HepG2 (cell line): ENCODE results near the gene ADAM15. TPM values are rescaled to one million over a fixed set of nuclear protein-coding genes. Genes with fewer than 3 reads are reported as not detected.

Source experiments
- ATAC-seq: fragments of 200-7000 bp; cut with Tn5 transposase; 3 replicates; pipeline ENCODE4 v1.9.1; 2020; ENCODE audit warnings: mild to moderate bottlenecking, moderate library complexity
- BruUV-seq: library from RNA; stranded (reverse); fragments of 400-500 nt; replicated peaks from 2 replicates; lab custom pipeline; 2021; lab: Mats Ljungman, UMichigan
- CTCF ChIA-PET: fragments of 300-600 bp; formaldehyde crosslinking; extraction: SDS; loops from one replicate; lab custom pipeline; 2021; ENCODE audit warnings: low total read pairs, inconsistent platforms, low intra/inter-chr PET ratio; lab: Yijun Ruan, JAX
- POLR2A ChIA-PET: fragments of 350-600 bp; sonication (Branson Sonifier 250); formaldehyde crosslinking; loops from one replicate; lab custom pipeline; 2020; ENCODE audit warnings: antibody characterized with exemption, inconsistent platforms; lab: Yijun Ruan, JAX
- DNase-seq: peaks from one replicate; pipeline ENCODE4 v3.0.0-alpha.2; 2015; ENCODE audit warnings: low spot score
- FAIRE-seq: peaks from 3 replicates; lab custom pipeline; 2011; peaks lifted over from hg19 to GRCh38; lab: Jason Lieb, UNC
- H2AFZ ChIP-seq: one replicate; pipeline ENCODE4 v1.6.1; 2011; ENCODE audit warnings: low read length, inconsistent platforms
- H3K27ac ChIP-seq: fragments of 300-600 bp; 3 replicates; pipeline ENCODE4 v1.8.0; 2011; ENCODE audit warnings: mixed run types, mild to moderate bottlenecking, mixed read lengths, low read length, inconsistent platforms; ENCODE audit not compliant: insufficient read depth; ENCODE audit errors: extremely low read length
- H3K27me3 ChIP-seq, 2 experiments: fragments of 200-600 bp in 1 of 2; 2 replicates in 1 of 2; 3 replicates in 1 of 2; pipeline versions ENCODE4 v1.6.0 to v1.8.0; 2011; ENCODE audit warnings: low read length in 2 of 2, mild to moderate bottlenecking in 2 of 2, moderate library complexity in 2 of 2, inconsistent platforms in 1 of 2; ENCODE audit not compliant: insufficient read depth in 2 of 2, control insufficient read depth in 1 of 2
- H3K36me3 ChIP-seq, 2 experiments: fragments of 200-600 bp in 1 of 2; replicated peaks in 1 of 2; 2 replicates in 1 of 2; 3 replicates in 1 of 2; pipeline versions ENCODE4 v1.5.1 to v1.8.0; 2011; ENCODE audit warnings: low read length in 2 of 2, inconsistent platforms in 1 of 2; ENCODE audit not compliant: insufficient read depth in 2 of 2, control insufficient read depth in 1 of 2
- H3K4me1 ChIP-seq: 2 replicates; pipeline ENCODE4 v1.5.1; 2012; ENCODE audit warnings: low read length, inconsistent platforms; ENCODE audit not compliant: insufficient read depth
- H3K4me2 ChIP-seq: 2 replicates; pipeline ENCODE4 v1.6.0; 2011; ENCODE audit warnings: low read depth, low read length, inconsistent platforms
- H3K4me3 ChIP-seq, 3 experiments: fragments of 200-600 bp in 1 of 3; sonication (generic), shearing (Covaris generic) in 1 of 3; replicated peaks in 1 of 3; 2 replicates each; pipeline ENCODE4 v1.5.1; 2011 to 2016; ENCODE audit warnings: low read length in 3 of 3, inconsistent platforms in 2 of 3, low read depth in 2 of 3, mild to moderate bottlenecking in 2 of 3, control low read depth in 1 of 3, mixed read lengths in 1 of 3; ENCODE audit not compliant: insufficient read depth in 1 of 3
- H3K79me2 ChIP-seq: one replicate; pipeline ENCODE4 v1.6.1; 2011; ENCODE audit warnings: low read length, inconsistent platforms; ENCODE audit not compliant: insufficient read depth
- H3K9ac ChIP-seq: 2 replicates; pipeline ENCODE4 v1.6.0; 2011; ENCODE audit warnings: mild to moderate bottlenecking, low read depth, low read length, inconsistent platforms; ENCODE audit not compliant: insufficient read depth
- H3K9me3 ChIP-seq: 2 replicates; pipeline ENCODE4 v1.5.1; 2012; ENCODE audit warnings: mild to moderate bottlenecking, low read length
- H4K20me1 ChIP-seq: 2 replicates; pipeline ENCODE4 v1.6.0; 2011; ENCODE audit warnings: inconsistent platforms, mild to moderate bottlenecking, low read length, moderate library complexity; ENCODE audit not compliant: insufficient read depth
- ARNTL ChIP-seq: sonication (generic); formaldehyde crosslinking; IDR thresholded peaks from 2 replicates; pipeline ENCODE4 v1.4.0; 2020; ENCODE audit warnings: mild to moderate bottlenecking, missing genetic modification reagents
- ISX ChIP-seq: sonication (generic); formaldehyde crosslinking; conservative IDR thresholded peaks from 2 replicates; pipeline ENCODE4 v1.5.0; 2020; ENCODE audit warnings: missing genetic modification reagents
- MIER3 ChIP-seq: IDR thresholded peaks from 2 replicates; pipeline ENCODE4 v1.6.1; 2016; ENCODE audit warnings: missing compliant biosample characterization, borderline replicate concordance
- NBN ChIP-seq: fragments of 450-650 bp; conservative IDR thresholded peaks from 2 replicates; pipeline ENCODE4 v1.6.1; 2017
- SRF ChIP-seq: IDR thresholded peaks from 2 replicates; pipeline ENCODE4 v1.6.1; 2011; ENCODE audit warnings: mild to moderate bottlenecking, low read depth, low read length, moderate library complexity
- TCF12 ChIP-seq, 2 experiments: fragments of 450-650 bp in 1 of 2; sonication (generic) in 1 of 2; formaldehyde crosslinking in 1 of 2; IDR thresholded peaks; 2 replicates each; pipeline versions ENCODE4 v1.6.1 to v1.8.0; 2017 to 2022; ENCODE audit warnings: antibody characterized with exemption in 1 of 2, mild to moderate bottlenecking in 1 of 2, missing genetic modification reagents in 1 of 2, moderate library complexity in 1 of 2
- ZHX2 ChIP-seq, 2 experiments: sonication (generic) in 1 of 2; formaldehyde crosslinking in 1 of 2; IDR thresholded peaks; 2 replicates each; pipeline versions ENCODE4 v1.6.1 to v1.9.0; 2014 to 2022; ENCODE audit warnings: antibody characterized with exemption in 1 of 2, borderline replicate concordance in 1 of 2, inconsistent platforms in 1 of 2, low read depth in 1 of 2, missing genetic modification reagents in 1 of 2
- ZNF773 ChIP-seq: sonication (generic); formaldehyde crosslinking; IDR thresholded peaks from 2 replicates; pipeline ENCODE4 v1.4.0; 2020; ENCODE audit warnings: missing genetic modification reagents, borderline replicate concordance
- WGBS: methylation state at CpG from one replicate; pipeline ENCODE4 v1.1.6; 2017; ENCODE audit warnings: low lambda C conversion rate; 5-methylcytosine and 5-hydroxymethylcytosine counted together
- in situ Hi-C: cut with HindIII; loops from 2 replicates; pipeline ENCODE4 v1.10.0; 2017; ENCODE audit warnings: low pct_unique_long_range_greater_than_20kb; ENCODE audit not compliant: extremely low pct_ligation_motif_present
- intact Hi-C: fragments of 100-400 bp; cut with micrococcal nuclease; formaldehyde crosslinking; loops from one replicate; pipeline ENCODE4 v1.10.0; 2022; ENCODE audit not compliant: unreplicated experiment
- polyA plus RNA-seq, 8 experiments: library from polyadenylated mRNA; depleted of rRNA in 3 of 8; stranded (reverse) in 7 of 8; unstranded in 1 of 8; fragments of >200 nt; fragmentation: Illumina TruSeq in 4 of 8; extraction: Trizol in 4 of 8; gene quantifications; 2 replicates each; pipeline versions ENCODE4 v1.2.1 to v1.2.3, GENCODE V29; 2011 to 2016; ENCODE audit warnings: low read depth in 4 of 8, missing spikeins in 1 of 8, mixed read lengths in 1 of 8; ENCODE audit not compliant: insufficient read depth in 1 of 8
- total RNA-seq, 5 experiments: library from RNA; depleted of rRNA; stranded (reverse); fragments of >200 nt; fragmentation: Illumina TruSeq; extraction: Trizol; gene quantifications; 2 replicates each; pipeline ENCODE4 v1.2.3, GENCODE V29; 2016; ENCODE audit warnings: low read depth in 1 of 5

The ADAM15 gene
- total and polyA plus RNA-seq, 2 of the 13 experiments (the other 11 are each of a cell fraction or from before 2014, with no cell fraction given), result 17.9 to 25.6 TPM

GRCh38 chr1:155037851-155038441, 13.2 kb upstream of the ADAM15 start (continued):
- no peak for TF ChIP-seq ZNF773

- no TSS peak for BruUV-seq
- Histone ChIP-seq H3K4me2 (no peak overlapping the region), H2AFZ (no peak overlapping the region), H3K4me1 (peaks cover 35% of the 10 kb centered on the region), H3K9me3 (no peaks in the 10 kb centered on the region), H3K27me3 (peaks cover 12 to 51% of the 10 kb centered on the region in 2 experiments), H3K36me3 (no peaks in the 10 kb centered on the region), H3K4me3 (no peak overlapping the region), H4K20me1 (no peaks in the 10 kb centered on the region), H3K79me2 (no peaks in the 10 kb centered on the region), H3K9ac (no peak overlapping the region), H3K27ac (no peak overlapping the region)
- in situ Hi-C loops, result no loop called here
- WGBS, result 12% methylated on average over 8 of the region's 8 CpGs
- DNase-seq (no peak), ATAC-seq (no peak), FAIRE-seq (no peak)
- intact Hi-C loops, result no loop called here
- ChIA-PET POLR2A (interaction anchor here (0.9 kb wide), 1 partner anchor 10 kb away, joined by 3 read pairs; no protein-coding TSS in a partner anchor), CTCF (no interaction called here)
- TF ChIP-seq ISX (CRISPR knock-in tag), result no peak
- TF ChIP-seq NBN, result no peak
- no peak for TF ChIP-seq ZHX2 (IDR thresholded peaks at IDR 0.05; ENCODE audit: low read depth)
- TF ChIP-seq ZHX2 (CRISPR knock-in tag; IDR thresholded peaks at IDR 0.05; ENCODE audit: borderline replicate concordance), result no peak
- TF ChIP-seq MIER3 (CRISPR knock-in tag), result no peak
- TF ChIP-seq TCF12 (IDR thresholded peaks at IDR 0.05), result no peak
- TF ChIP-seq TCF12 (CRISPR knock-in tag; IDR thresholded peaks at IDR 0.05), result no peak
- no peak for TF ChIP-seq SRF
- TF ChIP-seq ARNTL (CRISPR knock-in tag), result no peak
Measured at GRCh38 chr1:155038602-155039307, 12.4 kb upstream of the ADAM15 start.
